Amniotic stem cell (primary cell): ENCODE data around the gene OVAAL.
A peak's percentile ranks its signal among the peaks of the same experiment; 100 is the strongest.
"Not testable (repeated sequence)": the region's sequence is repeated elsewhere in the genome, so short reads cannot be mapped to it uniquely, and the experiment has no call there.

Experiments
- DNase-seq: peaks from one replicate; lab custom pipeline; 2025; lab: John Stamatoyannopoulos, UW

OVAAL gene

GRCh38 chr1:180540697-180541594 lies 17.8 kb upstream of the OVAAL start:
- no peak for DNase-seq

DNA sequence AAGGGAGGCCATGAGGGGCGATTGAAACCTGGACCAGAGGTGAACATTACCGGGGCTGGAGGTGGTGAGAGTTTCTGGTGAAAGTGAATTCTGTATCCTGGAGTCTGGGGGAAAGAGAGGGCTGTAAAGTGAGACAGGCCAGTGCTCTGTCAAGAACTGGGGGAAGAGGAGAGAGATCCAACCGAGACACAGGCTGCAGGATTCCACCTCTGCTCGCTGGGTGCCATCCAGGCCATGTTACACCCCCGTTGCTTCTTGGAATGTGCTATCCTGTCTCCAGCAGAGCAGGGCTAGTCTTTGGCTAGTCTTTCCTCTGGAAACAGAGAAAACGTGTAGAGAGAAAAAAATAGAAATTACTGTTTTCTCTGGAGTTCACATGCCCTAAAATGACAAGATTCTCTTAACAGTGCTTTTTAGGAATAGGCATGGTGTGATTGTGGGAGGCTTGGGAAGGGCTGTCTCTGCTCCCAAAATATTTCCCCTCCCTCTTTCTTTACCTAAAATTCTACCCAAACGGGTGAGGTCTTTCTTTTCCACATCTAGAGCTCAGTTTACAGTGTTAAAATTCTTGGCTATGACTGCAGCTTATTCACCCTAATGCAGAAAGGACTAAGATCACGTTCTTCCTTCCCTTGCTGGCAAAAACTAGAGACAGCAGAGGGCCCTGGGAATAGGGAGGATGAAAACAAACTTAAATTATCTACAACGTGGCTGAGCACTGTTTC lies 16.5 kb upstream of the OVAAL start:
- DNase-seq: no peak

DNA sequence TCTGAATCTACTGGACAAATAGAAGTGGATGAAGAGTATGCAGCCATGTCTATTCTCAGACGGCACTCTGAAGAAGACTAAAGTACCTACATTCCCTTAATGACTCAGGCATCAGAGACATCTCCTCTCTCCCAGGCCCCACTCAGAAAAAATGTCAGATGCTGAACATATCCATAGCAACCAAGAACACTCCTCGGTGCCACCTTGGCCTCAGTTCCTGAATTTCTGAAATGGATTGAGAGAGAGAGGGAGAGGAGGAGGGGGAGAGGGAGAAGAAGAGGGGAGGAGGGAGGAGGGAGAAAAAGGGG lies 16.0 kb upstream of the OVAAL start:
- DNase-seq: no peak

DNA sequence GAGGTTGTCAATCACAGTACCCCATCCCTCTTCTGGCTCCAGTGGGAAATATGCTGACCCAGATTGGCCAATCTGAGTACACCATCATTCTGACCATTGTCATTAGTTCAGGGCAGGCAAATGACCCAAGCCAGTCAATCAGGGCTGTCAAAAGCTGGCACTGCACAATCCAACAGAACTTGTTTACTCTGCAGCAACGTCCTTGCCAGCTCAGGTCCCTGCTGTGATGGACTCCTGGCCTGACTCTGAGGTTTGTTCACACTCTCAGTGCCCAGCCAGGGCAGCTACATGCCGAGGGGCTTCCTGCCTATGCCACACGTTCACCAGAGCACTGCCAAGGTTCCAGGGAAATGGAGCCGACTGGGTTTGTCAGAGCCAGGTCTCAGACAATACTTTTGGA lies 14.7 kb upstream of the OVAAL start:
- no peak for DNase-seq

DNA sequence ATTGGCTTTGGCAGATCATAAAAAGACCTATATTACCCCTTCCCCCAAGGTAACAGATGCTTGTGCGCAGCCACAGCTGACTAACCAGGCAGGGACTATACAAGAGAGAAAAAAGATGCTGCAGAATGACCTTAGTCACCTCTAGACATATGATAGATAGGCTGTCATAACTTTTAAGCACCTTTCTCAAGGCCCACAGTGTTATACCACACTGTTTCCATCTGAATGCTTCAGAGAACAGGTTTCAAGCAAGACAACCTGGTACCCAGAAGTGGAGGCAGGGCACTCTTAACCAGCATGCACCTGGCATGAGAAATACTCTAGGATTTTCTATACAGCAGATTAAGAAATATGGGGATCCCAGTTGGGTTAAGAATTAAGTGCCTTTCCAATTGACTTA lies 12.8 kb upstream of the OVAAL start:
- DNase-seq: no peak

DNA sequence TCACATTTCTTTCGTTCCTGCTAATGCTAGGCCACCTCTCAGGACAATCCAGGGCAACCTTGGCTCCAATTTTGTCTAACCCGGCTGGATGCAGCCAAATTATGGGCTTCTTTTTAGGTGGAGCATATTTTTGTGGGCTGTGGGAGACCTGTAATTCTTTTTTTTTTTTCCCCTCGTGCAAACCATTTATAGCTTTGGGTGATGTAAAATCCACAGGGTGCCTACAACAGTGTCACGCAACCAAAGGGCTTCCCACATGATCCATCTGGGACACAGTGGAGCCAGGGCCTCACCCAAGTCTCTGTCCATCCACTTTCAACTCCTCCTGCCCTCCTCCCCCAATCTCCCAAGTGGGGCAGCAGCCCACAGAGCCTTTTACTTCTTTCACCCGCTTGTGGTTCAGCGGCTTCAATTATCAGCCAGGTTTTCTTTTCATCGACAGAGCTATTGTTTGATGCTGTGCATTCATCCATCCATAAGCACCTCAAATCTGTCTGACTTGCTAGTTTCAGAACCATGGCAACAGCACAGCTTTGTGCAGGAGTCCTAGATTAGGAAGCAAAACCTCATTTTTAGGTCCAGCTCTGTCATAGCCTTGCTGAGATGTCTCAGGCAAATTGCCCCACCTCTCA lies 10.0 kb upstream of the OVAAL start:
- no peak for DNase-seq

DNA sequence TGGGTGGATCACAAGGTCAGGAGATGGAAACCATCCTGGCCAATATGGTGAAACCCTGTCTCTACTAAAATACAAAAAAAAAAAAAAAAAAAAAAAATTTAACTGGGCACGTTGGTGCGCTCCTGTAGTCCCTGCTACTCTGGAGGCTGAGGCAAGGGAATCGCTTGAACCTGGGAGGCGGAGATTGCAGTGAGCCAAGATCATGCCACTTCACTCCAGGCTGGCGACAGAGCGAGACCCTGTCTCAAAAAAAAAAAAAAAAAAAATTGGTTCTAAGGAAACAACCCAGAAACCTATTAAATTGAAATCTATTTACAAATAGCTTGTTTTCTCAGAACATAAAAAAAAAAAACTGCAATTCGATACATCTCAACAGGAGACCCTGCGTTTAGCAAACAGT lies 9.0 kb upstream of the OVAAL start:
- not testable (repeated sequence) for DNase-seq

GRCh38 chr1:180550241-180550640 lies 8.5 kb upstream of the OVAAL start:
- DNase-seq: no peak

DNA sequence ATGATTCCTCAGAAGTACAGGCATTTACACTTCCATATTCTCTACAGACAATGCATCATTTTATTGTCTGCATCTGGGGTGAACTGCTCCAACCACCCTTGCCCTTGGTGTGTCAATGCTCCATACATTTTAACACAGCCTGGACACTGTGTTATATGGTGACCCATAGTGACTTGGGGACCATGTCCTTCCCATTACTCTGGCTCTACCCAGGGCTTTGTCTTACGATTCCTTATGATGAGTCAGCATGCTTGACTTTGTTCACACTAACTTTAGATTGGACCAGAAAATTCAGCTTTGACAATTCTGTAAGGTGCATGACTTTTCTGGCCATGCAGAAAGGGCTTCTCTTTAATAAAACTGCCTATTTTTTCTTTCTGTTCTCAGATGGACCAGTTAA lies 6.8 kb upstream of the OVAAL start:
- no peak for DNase-seq

- not testable (repeated sequence) for DNase-seq
Observed at GRCh38 chr1:180553046-180553445, 5.7 kb upstream of the OVAAL start.

- no peak for DNase-seq
Observed at GRCh38 chr1:180555411-180555810, 3.4 kb upstream of the OVAAL start.

DNA sequence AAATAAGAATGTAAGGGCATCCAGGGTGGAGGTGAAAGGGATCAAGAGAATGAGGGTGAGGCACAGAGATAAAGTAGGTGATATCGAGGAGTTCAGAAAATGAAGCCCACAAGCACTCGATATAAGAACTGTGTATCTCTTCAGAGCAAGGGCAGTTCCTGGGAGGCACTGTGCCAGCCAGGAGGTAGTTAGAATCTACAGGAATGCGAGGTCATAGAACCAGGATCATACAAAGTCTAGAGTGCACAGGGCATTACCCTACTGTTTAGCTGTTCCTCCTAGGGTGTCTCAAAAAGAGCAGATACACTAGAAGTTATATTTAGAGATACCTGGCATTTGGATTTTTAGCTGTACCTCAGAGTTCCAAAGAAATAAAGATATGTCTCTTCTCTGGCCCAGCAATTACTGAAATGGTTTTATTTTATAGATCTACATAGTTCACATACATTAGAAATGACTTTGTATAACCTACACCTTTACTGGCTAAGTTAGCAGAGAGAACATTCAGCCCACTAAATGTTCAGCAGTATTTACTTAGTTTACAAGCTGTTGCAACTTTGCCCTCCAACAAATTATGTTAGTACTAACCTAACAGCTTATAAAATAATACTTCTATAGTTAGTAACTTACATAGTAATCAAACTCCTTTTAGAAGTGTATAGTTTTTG lies 1.6 kb downstream of the OVAAL start:
- no peak for DNase-seq

- DNase-seq: peak; percentile 73
Observed at GRCh38 chr1:180560868-180561600, 2.3 kb downstream of the OVAAL start.

DNA sequence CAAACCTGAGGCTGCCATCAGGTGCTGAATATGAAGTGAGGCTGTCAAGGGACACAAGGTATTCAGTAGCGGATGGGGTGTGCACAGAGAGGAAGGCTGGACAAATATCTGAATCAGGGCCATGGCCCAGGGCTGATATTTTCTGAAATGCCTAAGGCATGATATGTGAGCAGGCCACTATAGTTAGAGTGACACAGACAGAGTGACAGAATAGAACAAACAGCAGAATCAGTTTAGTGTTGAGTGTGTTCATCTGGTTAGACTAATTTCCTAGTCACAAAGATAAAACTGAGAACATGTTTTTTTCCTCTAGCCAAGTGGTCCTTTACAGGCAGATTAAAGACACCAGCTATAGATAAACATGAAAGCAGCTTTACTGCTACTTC lies 3.9 kb downstream of the OVAAL start:
- no peak for DNase-seq

GRCh38 chr1:180563026-180563827 lies 4.5 kb downstream of the OVAAL start:
- no peak for DNase-seq

DNA sequence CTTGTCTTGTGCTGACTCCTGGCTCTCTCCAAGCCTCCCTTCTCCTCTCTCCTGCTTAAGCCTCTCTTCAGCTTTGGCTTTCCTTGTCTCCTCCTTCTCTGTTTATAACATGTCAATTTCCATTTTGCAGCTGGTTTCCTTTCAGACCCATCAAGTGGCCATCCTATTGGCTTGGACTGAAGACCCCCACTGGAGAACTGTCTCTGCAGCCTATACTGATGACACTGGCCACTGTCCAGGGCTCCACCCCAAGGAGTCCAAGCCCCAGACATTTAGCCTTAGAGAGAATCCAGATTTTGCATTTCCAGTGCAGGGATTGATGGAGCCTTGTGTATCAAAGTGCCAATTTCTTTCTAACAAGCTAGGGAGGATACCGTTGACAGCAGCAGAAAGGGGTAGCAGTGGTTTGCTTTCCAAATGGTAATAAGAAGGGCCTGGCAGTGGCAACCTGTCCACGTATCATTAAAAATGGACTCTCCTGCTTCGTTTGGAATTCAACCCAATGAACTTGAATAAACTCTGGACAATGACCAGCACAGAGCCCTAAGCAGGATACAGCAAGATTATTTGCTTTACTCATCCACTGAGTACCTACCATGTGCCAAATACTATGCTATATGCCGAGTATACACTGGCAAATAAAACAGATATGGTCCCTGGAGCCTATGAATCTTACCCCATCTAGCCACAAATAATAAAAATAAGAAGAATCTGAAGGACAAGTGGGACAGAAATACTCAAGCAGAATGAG lies 6.5 kb downstream of the OVAAL start:
- no peak for DNase-seq

DNA sequence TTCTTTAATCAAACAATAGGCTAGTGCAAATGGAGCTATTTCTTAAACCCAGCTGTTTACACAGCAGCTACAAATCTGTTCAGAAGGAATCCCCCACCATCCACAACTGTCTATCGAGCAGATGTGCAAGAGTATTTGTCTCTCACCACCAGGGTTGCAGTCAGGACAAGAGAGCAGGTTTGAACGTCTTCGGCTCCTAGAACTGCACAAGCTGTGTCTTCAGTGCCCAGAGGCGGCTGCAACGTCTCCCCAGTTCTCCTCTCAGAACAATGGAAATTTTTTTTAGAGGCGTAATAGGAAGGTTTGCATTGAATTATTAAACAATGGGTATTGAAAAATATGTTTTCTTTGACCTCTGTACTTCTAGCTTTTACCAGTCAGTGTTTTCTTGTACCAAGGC lies 7.3 kb downstream of the OVAAL start:
- no peak for DNase-seq

DNA sequence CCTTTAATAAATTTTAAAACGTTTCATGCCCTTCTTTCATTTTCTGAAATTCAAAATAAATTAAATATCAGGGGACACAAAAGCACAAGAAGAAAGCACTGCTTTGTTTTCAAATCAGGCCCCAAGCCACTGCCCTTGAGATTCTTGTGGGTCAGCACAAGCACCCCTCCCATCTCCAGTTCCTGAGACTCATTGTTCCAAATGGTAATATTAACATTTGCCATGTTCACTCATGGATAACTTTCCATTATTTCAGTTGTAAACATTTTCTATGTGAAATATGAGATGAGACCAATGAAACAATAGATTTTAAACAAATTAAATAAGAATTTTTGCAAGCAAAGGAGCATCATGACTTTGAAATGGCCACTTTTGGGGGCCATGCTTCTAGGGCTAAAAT lies 7.7 kb downstream of the OVAAL start:
- no peak for DNase-seq

GRCh38 chr1:180567654-180568053 lies 8.9 kb downstream of the OVAAL start:
- DNase-seq: no peak

- no peak for DNase-seq
Observed at GRCh38 chr1:180568184-180568583, 9.4 kb downstream of the OVAAL start.
